M059J (cell line): ENCODE results near the gene GPN3. TPM values are rescaled to one million over a fixed set of nuclear protein-coding genes. Genes with fewer than 3 reads are reported as not detected.
"Not testable (repeated sequence)": the region's sequence is repeated elsewhere in the genome, so short reads cannot be mapped to it uniquely, and the experiment has no call there.

ENCODE experiments used
- DNase-seq: peaks from one replicate; pipeline ENCODE4 v3.0.0-alpha.2; 2012; ENCODE audit warnings: low read depth
- total RNA-seq: library from RNA; depleted of rRNA; stranded (reverse); fragments of >200 nt; shearing (Covaris generic); gene quantifications from 2 replicates; pipeline ENCODE4 v1.2.3, GENCODE V29; 2014; rRNA removed

GPN3 gene
- 22.6 and 35.4 TPM in 2 replicates for total RNA-seq

DNA sequence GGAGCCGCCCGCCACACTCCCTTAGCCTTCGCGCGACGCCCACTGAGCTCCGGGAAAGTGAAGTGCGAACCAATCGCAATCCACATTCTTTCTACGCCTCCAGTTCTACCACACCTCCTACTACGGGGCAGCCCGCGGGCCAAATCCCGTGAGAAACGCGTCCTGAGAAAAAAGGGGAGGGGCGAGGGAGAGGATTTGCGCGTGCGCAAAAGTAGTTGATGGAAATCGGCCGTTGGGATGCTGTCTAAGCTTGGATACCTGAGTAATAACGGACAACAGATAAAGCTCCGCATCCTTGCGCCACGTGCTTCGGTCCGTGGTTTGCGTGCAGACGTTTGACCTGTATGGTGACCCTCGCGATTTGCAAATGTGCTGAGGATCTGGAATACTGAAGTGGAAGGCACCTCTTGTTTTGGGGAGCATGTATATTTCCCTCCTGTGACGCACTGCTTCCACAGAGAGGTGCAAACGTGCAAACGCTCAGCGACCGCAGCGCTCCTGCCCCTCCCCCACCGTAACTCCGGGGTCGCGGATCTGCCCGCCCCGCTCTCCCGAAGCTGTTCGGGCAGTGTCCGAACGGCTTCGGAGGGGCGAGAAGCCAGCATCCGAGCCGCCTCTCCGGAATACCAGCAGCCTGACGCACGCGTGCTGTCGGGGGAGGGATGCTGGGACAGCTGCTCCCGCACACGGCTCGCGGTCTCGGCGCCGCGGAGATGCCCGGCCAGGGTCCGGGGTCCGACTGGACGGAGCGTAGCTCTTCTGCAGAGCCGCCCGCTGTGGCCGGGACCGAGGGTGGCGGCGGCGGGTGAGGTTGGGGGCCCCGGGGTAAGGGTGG is at the start of gene GPN3, which contains the start of gene FAM216A:
Gene GPN3, minus strand, starts transcription at position 44 of the 835 bp plus-strand sequence. CDS start 54 bp downstream, outside the sequence.
Gene FAM216A, plus strand, starts transcription at position 632 of the 835 bp plus-strand sequence. Its CDS starts 31 bp downstream, at position 663.
- DNase-seq, result peak; percentile 98

DNA sequence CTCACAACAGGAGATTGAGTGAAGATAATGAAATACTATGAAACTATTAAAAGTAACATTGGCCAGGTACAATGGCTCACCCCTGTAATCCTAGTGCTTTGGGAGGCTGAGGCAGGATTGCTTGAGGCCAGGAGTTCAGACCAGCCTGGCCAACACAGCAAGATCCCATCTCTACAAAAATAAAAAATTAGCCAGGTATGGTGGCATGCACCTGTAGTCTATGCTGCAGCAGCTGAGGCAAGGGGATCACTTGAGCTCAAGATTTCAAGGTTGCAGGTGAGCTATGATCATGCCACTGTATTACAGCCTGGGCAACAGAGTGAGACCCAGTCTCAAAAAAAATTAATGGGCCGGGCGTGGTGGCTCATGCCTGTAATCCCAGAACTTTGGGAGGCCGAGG is 48.9 kb upstream of the GPN3 start:
- DNase-seq, result no peak

DNA sequence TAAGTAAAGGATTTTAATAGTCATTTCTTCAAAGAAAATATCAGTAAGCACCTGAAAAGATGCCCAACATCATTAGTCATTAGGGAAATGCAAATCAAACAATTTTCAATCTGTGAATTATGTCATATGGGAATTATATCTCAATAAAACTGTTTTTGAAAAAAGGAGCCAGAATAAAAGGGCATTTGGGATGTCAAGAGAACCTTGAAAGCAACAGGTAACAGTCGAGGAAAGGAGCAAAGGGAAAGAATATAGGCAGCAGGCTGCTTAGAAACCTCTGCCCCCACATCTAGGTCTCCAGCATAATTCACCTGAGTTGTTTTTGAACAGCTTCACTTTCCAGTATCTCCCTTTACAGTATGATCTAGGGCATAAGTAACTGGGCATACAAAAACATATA is 46.3 kb upstream of the GPN3 start:
- DNase-seq, result no peak

DNA sequence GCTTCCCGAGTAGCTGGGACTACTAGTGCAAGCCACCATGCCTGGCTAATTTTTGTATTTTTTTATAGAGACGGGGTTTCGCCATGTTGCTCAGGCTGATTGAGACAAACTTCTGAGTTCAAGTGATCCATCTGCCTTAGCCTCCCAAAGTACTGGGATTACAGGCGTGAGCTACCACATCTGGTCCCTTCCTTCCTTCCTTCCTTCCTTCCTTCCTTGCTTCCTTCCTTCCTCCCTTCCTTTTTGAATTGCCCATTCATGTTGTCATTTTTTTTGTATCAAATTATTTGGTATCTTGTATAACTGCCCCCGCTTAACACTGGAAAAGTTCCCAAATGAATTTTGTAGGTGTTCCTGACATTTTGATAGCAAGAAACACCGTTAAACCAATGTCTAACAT is 45.8 kb upstream of the GPN3 start:
- DNase-seq, result no peak

DNA sequence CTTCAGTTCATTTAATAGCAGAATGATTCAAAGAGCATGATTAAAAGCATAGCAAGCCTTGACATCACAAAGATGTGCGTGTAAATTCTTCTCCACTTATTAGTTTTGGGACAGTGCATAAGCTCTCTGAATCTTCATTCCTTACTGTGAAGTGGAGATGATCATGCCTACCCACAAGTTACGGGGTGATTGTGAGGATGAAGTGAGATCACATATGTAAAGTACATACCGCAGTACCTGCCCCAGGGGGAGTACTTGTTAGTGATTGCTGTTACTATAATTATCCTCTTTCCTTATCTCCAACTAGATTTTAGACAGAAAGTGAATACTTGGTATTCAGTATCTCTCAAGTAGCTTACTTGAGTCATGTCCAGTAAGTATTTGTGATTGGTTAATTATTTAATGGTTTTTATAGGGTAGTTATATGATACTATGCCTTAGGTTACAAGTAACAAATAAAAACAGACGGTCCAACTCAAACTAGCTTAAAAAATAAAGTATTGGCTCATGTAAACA is 40.1 kb upstream of the GPN3 start:
- no peak for DNase-seq

DNA sequence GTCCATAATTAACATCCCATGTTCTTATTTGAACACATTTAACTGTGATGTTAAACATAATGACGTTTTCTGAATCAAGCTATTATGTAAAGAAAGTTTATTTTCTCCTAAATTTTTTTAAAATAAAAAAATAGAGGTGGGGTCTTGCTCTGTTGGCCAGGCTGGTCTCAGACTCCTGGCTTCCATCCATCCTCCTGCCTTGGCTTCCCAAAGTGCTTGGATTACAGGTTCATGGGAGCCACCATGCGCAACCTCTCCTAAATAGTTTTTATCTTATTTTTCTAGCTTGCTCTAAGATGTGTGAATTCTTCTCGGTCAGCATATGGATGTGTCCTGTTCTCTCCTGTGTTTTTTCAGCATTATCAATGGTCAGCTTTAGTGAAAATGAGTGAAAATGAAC is 37.3 kb upstream of the GPN3 start:
- DNase-seq, result no peak

DNA sequence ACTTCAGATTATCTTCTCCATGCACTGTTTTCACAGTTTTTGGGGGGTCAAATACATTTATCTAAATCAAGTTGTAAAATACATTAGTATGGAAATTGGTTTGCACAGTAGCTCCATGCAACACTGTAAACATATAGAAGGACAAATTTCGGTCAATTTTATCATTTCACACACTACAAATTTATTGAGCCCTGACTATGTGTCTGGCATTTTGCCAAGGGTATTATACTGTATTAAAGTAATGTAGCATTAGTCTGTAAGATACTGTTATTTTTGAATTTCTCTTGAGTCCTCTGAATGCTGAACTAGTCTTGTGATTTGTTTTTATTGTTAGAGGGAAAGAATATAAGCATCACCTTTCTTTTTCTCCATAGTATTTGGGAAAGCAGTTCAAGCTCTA is 35.4 kb upstream of the GPN3 start:
- no peak for DNase-seq

DNA sequence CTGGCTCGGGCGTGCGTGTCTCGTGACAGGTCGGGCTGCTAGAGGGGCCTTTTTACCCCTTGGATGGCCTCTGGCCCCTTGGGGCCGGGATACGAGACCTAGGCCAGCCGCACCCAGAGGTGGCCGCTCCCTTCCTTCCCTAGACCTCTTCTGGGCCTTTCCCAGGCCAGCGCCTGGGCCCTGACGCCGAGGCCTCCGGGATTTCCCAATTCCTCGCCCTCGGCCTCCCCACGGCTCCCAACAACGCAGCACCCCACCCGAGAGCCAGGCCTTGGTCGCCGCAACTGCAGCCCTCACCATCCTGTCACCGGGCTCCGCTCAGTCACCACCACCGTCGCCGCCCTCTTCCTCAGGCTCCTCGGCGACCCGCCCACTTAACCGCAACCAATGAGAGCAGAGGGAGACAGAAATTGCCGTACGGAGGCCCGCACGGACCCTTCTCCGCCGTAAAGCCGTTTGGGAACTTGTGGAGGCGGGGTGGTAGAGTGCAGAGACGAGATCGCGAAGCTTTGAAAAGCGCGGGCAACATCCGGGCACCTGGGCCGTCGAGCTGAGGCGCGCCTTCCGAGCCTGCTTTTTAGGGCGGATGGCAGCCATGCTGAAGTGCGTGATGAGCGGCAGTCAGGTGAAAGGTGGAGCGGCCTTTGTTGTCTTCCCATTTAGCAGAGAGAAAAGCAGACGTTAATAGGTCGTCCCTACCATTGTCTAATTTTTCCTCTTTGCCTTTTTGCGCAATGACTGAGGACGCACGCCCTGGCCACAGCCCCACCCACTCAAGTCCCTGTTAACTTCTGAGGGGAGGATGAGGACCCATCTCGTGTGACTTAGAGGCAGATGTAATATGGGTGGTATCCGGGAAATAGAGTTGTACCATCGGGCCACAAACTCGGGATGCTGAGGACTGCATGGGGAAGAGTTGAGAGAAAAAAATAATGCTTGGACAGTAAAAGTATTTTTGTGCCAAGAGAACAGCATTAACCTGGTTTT is 34.0 kb upstream of the GPN3 start, which contains the start of the genes RAD9B and VPS29:
Gene RAD9B, plus strand, starts transcription at position 580 of the 987 bp plus-strand sequence. Its CDS starts 7 bp downstream, at position 587.
Gene VPS29, minus strand, starts transcription at position 360 of the 987 bp plus-strand sequence. Its CDS starts 60 bp downstream, at position 300.
- peak; percentile 98 for DNase-seq

DNA sequence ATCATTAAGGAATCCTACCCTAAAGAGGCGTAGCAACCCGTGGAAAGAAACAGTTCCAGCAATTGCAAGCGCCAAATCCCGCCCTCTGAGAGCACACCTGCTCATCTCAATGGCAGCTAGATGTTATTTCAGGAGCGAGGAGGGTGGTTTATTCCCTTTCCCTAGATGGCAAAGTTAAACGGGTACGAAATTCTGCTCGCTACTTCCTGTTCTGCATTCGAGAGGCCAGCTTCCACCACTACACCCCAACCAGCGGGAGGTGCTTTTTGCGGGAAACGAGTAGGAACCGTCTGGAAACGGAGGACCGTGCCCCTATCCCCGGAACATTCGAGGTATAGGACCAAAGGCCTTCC is 33.3 kb upstream of the GPN3 start:
- DNase-seq, result peak; percentile 78

DNA sequence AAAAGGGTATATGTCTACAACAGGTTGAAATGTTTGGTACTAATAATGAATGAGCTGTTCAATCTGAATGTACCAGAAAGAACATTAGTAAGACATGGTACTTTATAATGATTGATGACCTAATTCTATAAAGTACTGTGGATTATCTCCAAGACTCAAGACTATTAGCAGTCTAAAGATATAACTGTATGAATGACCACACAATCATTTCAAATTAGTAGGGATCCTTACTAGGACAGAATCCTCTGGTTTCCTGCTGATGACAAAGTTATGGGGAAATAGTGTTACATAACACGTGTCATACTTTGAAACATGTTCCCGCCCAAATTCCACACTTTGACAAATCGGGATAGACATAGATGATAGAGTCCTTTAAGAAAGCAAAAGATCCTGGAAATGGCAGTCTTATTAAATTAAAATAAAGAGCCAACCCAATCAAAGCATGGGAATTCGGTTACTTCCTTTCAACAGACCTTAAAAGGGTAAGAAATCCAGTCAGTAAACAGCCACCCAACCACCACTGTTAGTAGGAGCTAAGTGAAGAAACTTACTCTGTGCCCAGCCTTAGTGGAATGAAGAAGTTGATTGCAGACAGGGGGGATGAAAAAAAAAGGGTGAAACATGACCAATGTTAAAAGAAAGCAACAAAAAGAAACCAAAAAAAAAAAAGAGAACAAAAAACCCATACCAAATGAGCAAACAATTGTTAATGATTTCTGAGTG is 31.1 kb upstream of the GPN3 start:
- peak; percentile 36 for DNase-seq

DNA sequence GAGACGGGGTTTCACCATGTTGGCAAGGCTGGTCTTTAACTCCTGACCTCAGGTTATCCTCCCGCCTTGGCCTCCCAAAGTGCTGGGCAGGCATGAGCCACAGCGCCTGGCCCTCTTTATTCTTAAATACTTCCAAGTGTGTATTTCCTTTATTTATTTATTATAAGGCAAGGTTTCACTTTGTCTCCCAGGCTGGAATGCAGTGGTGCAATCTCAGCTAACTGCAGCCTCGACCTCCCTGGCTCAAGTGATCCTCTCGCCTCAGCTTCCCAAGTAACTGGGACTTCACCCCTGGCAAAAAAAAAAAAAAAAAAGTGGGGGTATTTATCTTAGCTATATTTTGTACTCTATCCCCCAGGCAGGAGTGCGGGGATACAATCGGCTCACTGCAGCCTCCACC is 7.4 kb upstream of the GPN3 start:
- DNase-seq, result no peak

DNA sequence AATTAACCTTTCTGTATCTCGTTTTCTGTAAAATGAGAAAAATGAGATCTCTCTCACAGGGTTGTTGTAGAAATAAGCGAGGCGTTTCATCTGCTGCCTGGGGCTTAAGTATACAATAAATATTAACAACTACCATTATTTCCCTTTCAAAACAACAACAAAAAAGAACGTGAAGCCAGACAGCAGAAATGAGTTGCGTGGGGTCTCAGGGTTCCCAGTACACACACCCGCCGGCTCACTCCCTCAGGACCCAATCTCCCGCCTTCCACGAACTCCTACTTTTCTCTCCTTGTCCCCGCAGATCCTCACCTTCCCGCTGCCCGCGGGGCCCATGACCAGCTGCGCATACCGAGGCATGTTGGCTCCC is 227 bp downstream of the GPN3 start:
- no peak for DNase-seq

DNA sequence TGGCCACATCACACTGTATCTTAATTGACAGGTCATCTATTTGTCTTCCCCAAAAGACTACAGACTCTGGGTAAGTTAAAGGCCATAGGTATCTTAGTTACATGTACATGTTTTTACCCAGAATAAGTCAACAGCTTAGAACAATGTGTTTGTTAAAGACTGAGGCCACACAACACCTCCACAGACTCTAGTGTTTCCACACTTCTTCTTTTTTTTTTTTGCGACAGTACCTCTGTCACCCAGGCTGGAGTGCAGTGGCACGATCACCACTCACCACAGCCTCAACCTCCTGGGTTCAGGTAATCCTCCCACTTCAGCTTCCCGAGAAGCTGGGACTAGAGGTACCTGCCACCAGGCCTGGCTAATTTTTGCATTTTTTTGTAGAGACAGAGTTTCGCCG is 1.3 kb downstream of the GPN3 start:
- DNase-seq, result no peak

DNA sequence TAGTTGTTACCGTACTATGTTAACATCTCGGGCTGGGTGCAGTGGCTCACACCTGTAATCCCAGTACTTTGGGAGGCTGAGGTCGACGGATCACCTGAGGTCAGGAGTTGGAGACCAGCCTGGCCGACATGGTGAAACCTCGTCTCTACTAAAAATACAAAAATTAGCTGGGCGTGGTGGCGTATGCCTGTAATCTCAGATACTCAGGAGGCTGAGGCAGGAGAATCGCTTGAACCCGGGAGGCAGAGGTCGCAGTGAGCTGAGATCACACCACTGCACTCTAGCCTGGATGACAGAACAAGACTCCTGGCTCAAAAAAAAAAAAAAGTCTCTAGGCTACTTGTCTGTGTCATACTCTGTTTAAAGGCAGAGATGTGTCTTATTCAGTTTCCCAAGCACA is 2.3 kb downstream of the GPN3 start:
- DNase-seq, result not testable (repeated sequence)

DNA sequence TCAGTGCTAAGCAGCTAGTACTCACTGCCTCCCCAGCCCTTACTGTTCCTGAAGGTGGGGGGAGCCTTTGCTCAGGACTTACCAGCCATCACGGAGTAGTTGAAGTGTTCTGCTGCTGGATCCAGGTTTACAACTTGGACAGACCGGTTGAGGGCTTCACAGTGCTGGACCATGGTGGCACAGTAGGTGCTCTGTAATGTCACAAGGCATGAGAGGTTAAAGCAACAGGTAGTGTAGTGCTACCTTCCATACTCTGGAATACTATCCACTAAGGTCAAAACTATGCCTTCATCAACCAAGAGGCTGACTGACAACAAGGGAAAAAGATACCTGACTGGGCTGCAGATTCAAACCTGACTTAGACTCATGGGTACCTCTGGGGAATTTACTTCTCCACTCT is 3.0 kb downstream of the GPN3 start:
- DNase-seq, result no peak

DNA sequence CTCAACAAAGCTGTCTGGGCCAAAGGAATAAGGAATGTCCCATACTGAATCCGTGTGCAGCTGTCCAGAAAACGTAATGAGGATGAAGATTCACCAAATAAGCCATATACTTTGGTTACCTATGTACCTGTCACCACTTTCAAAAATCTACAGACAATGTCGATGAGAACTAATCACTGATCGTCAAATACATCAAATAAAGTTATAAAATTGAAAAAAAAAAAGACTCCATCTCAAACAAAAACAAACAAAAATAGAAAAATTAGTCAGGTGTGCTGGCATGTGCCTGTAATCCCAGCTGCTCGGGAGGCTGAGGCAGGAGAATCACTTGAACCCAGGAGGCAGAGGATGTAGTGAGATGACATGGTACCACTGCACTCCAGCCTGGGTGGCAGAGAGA is 6.9 kb downstream of the GPN3 start:
- DNase-seq, result not testable (repeated sequence)

DNA sequence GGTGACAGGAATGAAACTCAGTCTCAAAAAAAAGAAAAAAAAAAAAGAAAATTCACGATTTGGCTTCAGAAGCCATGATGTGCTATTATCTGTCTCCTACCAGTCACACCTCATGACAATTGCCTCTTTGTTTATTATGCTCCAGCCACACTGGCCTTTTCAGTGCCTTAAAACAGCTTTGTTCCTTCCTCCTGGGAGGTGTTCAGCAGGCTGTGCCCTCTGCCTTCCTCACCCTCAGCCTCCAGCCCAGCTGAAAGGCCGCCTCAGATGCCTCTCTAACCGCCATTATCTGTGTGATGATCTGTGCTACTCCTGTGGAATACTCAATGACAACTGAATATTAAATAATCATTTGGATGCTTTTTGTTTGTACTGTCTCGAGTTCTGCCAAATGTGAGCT is 9.3 kb downstream of the GPN3 start:
- DNase-seq, result no peak

DNA sequence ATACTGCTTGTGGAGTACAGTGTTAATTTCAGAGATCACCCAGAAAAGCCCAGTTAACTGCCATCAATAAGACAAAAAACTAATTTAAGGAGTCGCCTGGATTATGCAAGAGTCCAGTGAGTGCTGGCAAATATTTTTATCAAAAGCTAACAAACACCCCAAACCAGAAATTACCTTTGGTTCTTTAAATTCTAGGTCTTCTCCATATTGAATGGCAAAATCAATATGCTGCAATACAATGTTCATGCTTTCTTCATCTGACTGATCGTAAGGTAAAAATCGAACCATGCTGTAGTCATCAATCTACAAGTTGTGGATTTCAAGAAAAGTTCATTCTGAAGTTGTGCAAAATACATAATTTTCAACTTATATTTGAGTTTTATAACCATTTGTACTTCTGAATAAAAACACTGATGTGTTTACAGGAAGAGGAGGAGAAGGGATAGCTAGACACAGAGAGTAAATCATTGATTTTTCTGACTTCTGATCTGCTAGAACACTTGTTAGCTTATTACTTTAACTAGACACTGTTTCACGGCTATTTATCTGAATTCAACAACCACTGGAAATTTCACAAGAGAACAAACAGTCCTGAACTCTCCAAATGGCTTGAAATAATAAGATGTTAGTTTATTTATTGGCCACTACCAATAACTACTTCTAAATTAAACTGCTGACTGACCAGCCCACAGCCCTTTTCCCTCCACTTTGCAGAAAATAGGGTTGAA is 14.3 kb downstream of the GPN3 start:
- DNase-seq, result no peak

DNA sequence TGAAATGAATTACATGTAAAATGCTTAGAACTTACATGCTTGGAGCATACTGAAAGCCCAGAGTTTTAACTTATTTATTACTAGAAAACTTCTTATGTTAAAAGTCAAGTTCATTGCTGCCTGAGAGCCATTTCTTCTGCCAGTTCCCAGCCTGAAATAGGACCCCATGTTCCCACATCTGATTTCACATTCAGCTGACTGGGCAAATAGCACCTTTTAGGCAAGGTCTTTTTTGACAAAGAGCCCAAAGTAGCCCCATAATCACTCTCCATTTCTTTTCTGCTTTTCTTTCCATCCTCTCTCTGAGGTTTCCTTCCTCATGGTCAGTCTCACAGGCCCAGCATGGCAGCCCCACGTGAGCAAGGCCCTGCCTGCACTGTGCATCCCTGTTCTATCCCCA is 16.8 kb downstream of the GPN3 start:
- no peak for DNase-seq

DNA sequence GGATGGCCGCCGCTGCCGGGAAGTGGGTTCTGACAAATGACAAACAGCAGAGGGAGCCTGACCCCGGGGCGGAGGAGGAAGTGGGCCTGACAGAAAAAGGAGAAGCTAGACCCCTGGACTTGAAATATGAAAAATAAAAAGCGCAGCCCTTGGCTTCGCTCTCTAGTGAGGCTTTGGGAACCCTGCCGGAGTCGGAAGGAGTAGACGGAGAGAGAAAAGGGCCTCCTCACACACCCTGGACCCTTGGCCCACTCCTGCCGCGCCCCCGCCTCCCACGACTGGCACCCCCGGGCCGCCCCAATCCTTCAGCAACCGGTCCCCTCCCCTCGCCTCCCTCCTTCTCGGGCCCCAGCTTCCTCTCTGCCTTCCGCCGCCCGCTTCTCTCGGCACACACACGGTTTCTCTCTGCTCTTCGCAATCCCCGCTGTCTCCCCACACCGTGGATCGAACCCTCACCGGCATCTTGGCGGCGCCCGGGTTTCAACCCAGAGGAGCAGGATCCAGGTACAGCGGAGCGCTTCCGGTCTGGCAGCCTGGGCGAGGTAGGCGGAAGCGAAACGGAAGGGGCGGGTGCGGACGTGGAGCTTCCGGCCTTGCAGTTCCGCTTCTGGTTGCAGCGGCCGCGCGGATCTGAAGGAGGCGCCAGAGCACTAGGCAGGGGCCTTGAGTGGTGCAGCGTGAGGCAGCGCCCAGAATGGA is 18.1 kb downstream of the GPN3 start, which contains the start of gene ARPC3:
Gene ARPC3, minus strand, starts transcription at position 539 of the 699 bp plus-strand sequence. Its CDS starts 77 bp downstream, at position 462.
- DNase-seq, result peak; percentile 92
